ENCODE data around the gene MAMLD1. TPM values are rescaled to one million over a fixed set of nuclear protein-coding genes. Genes with fewer than 3 reads are reported as not detected.

The MAMLD1 gene
- total RNA-seq, 1 donor from 2014 or later = 1.8 TPM

DNA sequence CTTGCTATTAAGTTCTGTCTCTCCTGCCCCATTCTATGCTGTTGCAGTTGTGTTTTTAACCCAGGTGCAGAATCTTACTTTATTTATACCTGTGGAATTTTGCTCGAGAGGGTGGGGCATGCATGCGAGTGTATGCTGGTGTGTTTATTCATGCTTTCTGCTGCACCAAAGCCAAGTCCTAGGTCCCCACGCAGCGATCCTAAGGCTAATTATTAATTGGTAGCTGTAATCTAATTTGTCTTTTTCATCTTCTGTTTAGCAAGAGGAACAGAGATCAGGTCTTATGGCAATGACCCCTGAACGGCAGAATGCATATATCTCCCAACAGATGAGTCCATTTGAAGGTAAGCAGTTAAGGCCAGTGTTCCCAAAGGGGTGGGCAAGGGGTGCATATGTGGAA lies 146.6 kb downstream of the MAMLD1 start:
- TF ChIP-seq, protein P1, sequence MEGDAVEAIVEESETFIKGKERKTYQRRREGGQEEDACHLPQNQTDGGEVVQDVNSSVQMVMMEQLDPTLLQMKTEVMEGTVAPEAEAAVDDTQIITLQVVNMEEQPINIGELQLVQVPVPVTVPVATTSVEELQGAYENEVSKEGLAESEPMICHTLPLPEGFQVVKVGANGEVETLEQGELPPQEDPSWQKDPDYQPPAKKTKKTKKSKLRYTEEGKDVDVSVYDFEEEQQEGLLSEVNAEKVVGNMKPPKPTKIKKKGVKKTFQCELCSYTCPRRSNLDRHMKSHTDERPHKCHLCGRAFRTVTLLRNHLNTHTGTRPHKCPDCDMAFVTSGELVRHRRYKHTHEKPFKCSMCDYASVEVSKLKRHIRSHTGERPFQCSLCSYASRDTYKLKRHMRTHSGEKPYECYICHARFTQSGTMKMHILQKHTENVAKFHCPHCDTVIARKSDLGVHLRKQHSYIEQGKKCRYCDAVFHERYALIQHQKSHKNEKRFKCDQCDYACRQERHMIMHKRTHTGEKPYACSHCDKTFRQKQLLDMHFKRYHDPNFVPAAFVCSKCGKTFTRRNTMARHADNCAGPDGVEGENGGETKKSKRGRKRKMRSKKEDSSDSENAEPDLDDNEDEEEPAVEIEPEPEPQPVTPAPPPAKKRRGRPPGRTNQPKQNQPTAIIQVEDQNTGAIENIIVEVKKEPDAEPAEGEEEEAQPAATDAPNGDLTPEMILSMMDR (IDR thresholded peaks at IDR 0.05; ENCODE audit: borderline replicate concordance) = no peak
- intact Hi-C loops (cut with micrococcal nuclease) = no loop called here
- no peak for DNase-seq

DNA sequence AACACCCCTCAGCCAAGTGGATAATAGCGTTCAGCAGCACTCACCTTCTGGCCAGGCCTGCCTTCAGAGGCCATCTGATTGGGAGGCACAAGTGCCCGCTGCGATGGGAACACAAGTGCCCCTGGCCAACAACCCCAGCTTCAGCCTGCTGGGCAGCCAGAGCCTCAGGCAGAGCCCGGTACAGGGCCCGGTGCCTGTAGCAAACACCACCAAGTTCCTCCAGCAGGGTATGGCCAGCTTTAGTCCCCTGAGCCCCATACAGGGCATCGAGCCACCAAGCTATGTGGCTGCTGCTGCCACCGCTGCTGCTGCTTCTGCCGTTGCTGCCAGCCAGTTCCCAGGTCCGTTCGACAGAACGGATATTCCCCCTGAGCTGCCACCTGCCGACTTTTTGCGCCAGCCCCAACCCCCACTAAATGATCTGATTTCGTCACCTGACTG lies 149.4 kb downstream of the MAMLD1 start:
- Histone ChIP-seq H3K36me3 (no peaks in the 10 kb centered on the region), H3K4me3 (no peak overlapping the region), H3K4me1 (peaks cover 18% of the 10 kb centered on the region), H3K9me3 (replicated peaks) (no peaks in the 10 kb centered on the region), H3K27ac (replicated peaks) (no peak overlapping the region), H3K27me3 (ENCODE audit: low read depth) (no peaks in the 10 kb centered on the region)
- intact Hi-C loops (cut with micrococcal nuclease) = no loop called here
- DNase-seq = no peak
- TF ChIP-seq, protein P1 (IDR thresholded peaks at IDR 0.05; ENCODE audit: borderline replicate concordance) = no peak

More for the DNA sequence above, 146.6 kb downstream of the MAMLD1 start:
- Histone ChIP-seq H3K4me3 (no peak overlapping the region), H3K27me3 (ENCODE audit: low read depth) (no peaks in the 10 kb centered on the region), H3K4me1 (peaks cover 43% of the 10 kb centered on the region), H3K36me3 (no peaks in the 10 kb centered on the region), H3K9me3 (replicated peaks) (no peaks in the 10 kb centered on the region), H3K27ac (replicated peaks) (no peak overlapping the region)

DNA sequence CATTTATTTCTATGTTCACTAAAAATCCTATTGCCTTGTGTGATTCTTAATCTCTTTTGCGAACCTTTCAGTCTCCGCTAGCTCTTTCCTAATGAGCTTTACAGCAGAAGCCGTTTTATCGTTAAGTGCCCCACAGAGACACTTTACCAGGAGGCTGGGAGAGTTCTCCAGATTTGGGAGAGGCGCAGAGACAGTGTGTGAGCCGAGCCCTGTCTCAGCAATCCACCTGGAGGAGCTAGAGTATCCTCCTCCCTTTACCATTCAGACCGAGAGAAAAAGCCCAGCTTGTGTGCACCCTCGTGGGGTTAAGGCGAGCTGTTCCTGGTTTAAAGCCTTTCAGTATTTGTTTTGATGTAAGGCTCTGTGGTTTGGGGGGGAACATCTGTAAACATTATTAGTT lies 150.4 kb downstream of the MAMLD1 start:
- no peak overlapping the region for H3K27ac ChIP-seq (replicated peaks)
- no peaks in the 10 kb centered on the region for H3K9me3 ChIP-seq (replicated peaks)
- DNase-seq = no peak
- no peaks in the 10 kb centered on the region for H3K27me3 ChIP-seq (ENCODE audit: low read depth)
- no peaks in the 10 kb centered on the region for H3K36me3 ChIP-seq
- H3K4me3 ChIP-seq = no peak overlapping the region
- intact Hi-C loops (cut with micrococcal nuclease) = no loop called here
- H3K4me1 ChIP-seq = peaks cover 8% of the 10 kb centered on the region
- TF ChIP-seq, protein P1 (IDR thresholded peaks at IDR 0.05; ENCODE audit: borderline replicate concordance) = no peak

DNA sequence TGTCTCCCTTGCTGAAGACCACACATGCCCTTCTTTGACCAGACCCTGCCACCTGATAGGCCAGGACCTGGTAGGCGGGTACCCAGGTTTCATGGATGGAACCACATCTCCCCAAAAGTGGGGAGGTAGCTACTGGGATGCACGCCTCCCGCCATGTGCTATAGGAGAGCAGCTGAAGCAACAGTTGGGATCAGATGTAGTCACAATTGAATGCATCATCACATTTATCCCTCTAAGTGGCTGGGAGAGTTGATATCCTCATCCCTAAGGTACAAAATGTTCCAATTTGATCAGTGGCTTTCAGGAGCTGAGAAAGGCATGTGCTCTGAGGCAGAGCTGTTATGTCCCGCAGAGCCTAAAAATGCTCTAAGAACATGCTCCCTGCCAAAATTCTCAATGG lies 151.3 kb downstream of the MAMLD1 start:
- Histone ChIP-seq H3K27me3 (ENCODE audit: low read depth) (no peaks in the 10 kb centered on the region), H3K36me3 (no peaks in the 10 kb centered on the region), H3K4me3 (no peak overlapping the region), H3K27ac (replicated peaks) (no peak overlapping the region), H3K4me1 (peaks cover 1% of the 10 kb centered on the region), H3K9me3 (replicated peaks) (no peaks in the 10 kb centered on the region)
- TF ChIP-seq, protein P1 (IDR thresholded peaks at IDR 0.05; ENCODE audit: borderline replicate concordance) = no peak
- intact Hi-C loops (cut with micrococcal nuclease) = no loop called here
- no peak for DNase-seq

DNA sequence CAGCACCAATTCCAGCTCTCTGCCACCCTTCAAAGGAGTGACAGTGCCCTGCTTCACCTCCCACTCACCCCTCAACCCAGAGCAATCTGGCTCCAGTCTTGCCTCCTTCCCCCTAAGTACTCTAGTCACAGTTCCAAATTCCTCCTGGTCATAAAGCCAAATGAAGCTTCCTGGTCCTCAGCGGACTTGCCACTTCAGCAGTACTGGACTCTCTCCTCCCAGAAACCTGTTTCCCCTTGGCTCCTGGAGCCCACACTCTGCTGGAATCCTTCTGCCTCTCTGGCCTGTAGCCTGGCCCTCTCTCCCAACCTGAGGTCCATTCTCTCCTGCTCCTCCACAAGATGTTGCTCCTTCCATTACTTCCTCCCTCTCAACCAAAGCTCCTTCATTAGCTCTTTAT lies 152.7 kb downstream of the MAMLD1 start:
- no peak for DNase-seq
- no peaks in the 10 kb centered on the region for H3K27me3 ChIP-seq (ENCODE audit: low read depth)
- H3K9me3 ChIP-seq (replicated peaks) = no peaks in the 10 kb centered on the region
- H3K36me3 ChIP-seq = no peaks in the 10 kb centered on the region
- TF ChIP-seq, protein P1 (IDR thresholded peaks at IDR 0.05; ENCODE audit: borderline replicate concordance) = no peak
- H3K27ac ChIP-seq (replicated peaks) = no peak overlapping the region
- H3K4me1 ChIP-seq = no peaks in the 10 kb centered on the region
- intact Hi-C loops (cut with micrococcal nuclease) = no loop called here
- H3K4me3 ChIP-seq = no peak overlapping the region

Measured in left ventricle myocardium inferior (tissue), 1 donor.